Activated naive CD4-positive, alpha-beta T cell treated with anti-CD3 and anti-CD28 coated beads for 36 hours (primary cell): Measurements from ENCODE around the gene ADM2. TPM values are rescaled to one million over a fixed set of nuclear protein-coding genes. Genes with fewer than 3 reads are reported as not detected.

Source experiments
- CTCF ChIA-PET: fragments of 350-600 bp; sonication (Branson Sonifier 250); formaldehyde crosslinking; loops from one replicate; lab custom pipeline; 2021; ENCODE audit warnings: antibody characterized with exemption; lab: Charles Lee
- DNase-seq: peaks from one replicate; pipeline ENCODE4 v3.0.0-alpha.2; 2020
- H3K27ac Mint-ChIP-seq: one replicate; pipeline ENCODE4 v1.8.0; 2021; ENCODE audit warnings: mild to moderate bottlenecking, mixed read lengths
- H3K27me3 Mint-ChIP-seq: one replicate; pipeline ENCODE4 v1.8.0; 2021; ENCODE audit warnings: low read depth, mixed read lengths
- H3K36me3 Mint-ChIP-seq: one replicate; pipeline ENCODE4 v1.8.0; 2021; ENCODE audit warnings: low read depth, mixed read lengths
- H3K4me1 Mint-ChIP-seq: one replicate; pipeline ENCODE4 v1.8.0; 2021; ENCODE audit warnings: low read depth, mixed read lengths
- H3K4me3 Mint-ChIP-seq: one replicate; pipeline ENCODE4 v1.8.0; 2021; ENCODE audit warnings: mild to moderate bottlenecking, moderate library complexity, mixed read lengths
- H3K9me3 Mint-ChIP-seq: one replicate; pipeline ENCODE4 v1.8.0; 2021; ENCODE audit warnings: mixed read lengths
- intact Hi-C: fragments of 100-400 bp; cut with micrococcal nuclease; formaldehyde crosslinking; loops from one replicate; pipeline ENCODE4 v1.15.1; 2023
- total RNA-seq, 2 experiments: library from RNA; stranded (reverse); gene quantifications; one replicate each; pipeline ENCODE4 v1.2.3, GENCODE V29; 2021

The ADM2 gene
- total RNA-seq, 2 experiments from 2014 or later: 7.5 to 8.3 TPM

DNA sequence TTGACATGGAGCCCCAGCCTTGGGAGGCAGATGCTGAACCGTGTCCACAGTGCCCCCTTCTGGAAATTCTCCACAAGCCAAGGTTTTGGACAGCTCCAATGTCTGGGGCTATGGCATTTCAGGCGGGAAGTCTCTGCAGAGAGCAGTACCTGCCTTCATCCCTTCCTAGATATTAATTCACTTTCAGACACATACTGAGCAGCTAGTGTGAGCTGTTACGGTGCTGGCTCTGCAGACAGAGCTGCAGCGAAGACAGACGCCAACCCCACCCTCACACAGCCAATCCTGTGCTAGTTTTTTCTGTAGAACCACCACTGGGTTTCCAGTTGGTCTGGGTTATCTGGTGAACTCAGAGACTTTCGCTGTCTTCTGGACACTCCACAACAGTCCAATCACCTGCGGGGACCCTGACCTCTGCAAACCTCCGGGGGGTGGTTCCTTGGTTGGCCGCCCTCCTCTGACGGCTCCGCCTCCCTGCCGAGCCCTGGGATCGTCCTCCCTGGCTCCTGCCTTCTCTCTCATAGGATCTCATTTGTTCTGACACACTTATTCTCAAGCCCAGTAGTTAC lies 17.1 kb downstream of the ADM2 start:
- intact Hi-C loops: loop anchor here (1.0 to 5.0 kb wide), 5 partner anchors 24 to 246 kb away; partner anchors contain the start of genes HDAC10, MAPK11 and SBF1
- Mint-ChIP-seq H3K27me3 (no peaks in the 10 kb centered on the region), H3K9me3 (no peaks in the 10 kb centered on the region), H3K27ac (no peak overlapping the region), H3K4me3 (no peak overlapping the region), H3K4me1 (no peaks in the 10 kb centered on the region), H3K36me3 (no peaks in the 10 kb centered on the region)
- CTCF ChIA-PET: interaction anchor here (0.9 to 2.9 kb wide), 18 partner anchors 10 to 247 kb away, joined by 3 to 16 read pairs (median 4); partner anchors contain the start of genes HDAC10, LMF2, MIOX and NCAPH2
- peak; percentile 86 for DNase-seq

- DNase-seq: no peak
- no peak overlapping the region for H3K4me3 Mint-ChIP-seq
- CTCF ChIA-PET: interaction anchor here (0.6 to 1.5 kb wide), 3 partner anchors 44 to 145 kb away, joined by 3 to 4 read pairs (median 3); no protein-coding TSS in a partner anchor
- no peaks in the 10 kb centered on the region for H3K9me3 Mint-ChIP-seq
- H3K36me3 Mint-ChIP-seq: no peaks in the 10 kb centered on the region
- no peaks in the 10 kb centered on the region for H3K27me3 Mint-ChIP-seq
- no peak overlapping the region for H3K27ac Mint-ChIP-seq
- H3K4me1 Mint-ChIP-seq: no peaks in the 10 kb centered on the region
- intact Hi-C loops: no loop called here
Observed at GRCh38 chr22:50500452-50500851, 19.1 kb downstream of the ADM2 start.

- Mint-ChIP-seq H3K4me1 (peaks cover 4% of the 10 kb centered on the region), H3K36me3 (peaks cover under 1% of the 10 kb centered on the region), H3K9me3 (no peaks in the 10 kb centered on the region), H3K27ac (no peak overlapping the region), H3K4me3 (no peak overlapping the region), H3K27me3 (no peaks in the 10 kb centered on the region)
- no peak for DNase-seq
- intact Hi-C loops: no loop called here
- CTCF ChIA-PET: interaction anchor here (1.5 kb wide), 1 partner anchor 45 kb away, joined by 4 read pairs; no protein-coding TSS in a partner anchor
Observed at GRCh38 chr22:50502096-50502495, 20.8 kb downstream of the ADM2 start.

- intact Hi-C loops: no loop called here
- no peak for DNase-seq
- CTCF ChIA-PET: interaction anchor here (1.5 kb wide), 1 partner anchor 23 kb away, joined by 3 read pairs; no protein-coding TSS in a partner anchor
- Mint-ChIP-seq H3K4me1 (peaks cover 4% of the 10 kb centered on the region), H3K27ac (no peak overlapping the region), H3K27me3 (no peaks in the 10 kb centered on the region), H3K36me3 (peaks cover 4% of the 10 kb centered on the region), H3K4me3 (no peak overlapping the region), H3K9me3 (no peaks in the 10 kb centered on the region)
Observed at GRCh38 chr22:50502628-50503474, 21.5 kb downstream of the ADM2 start.

GRCh38 chr22:50503475-50504145 lies 22.3 kb downstream of the ADM2 start:
- CTCF ChIA-PET: interaction anchor here (1.5 kb wide), 1 partner anchor 22 kb away, joined by 3 read pairs; no protein-coding TSS in a partner anchor
- peaks cover 6% of the 10 kb centered on the region for H3K36me3 Mint-ChIP-seq
- H3K9me3 Mint-ChIP-seq: no peaks in the 10 kb centered on the region
- no peaks in the 10 kb centered on the region for H3K27me3 Mint-ChIP-seq
- DNase-seq: no peak
- no peak overlapping the region for H3K4me3 Mint-ChIP-seq
- no peak overlapping the region for H3K27ac Mint-ChIP-seq
- intact Hi-C loops: no loop called here
- peaks cover 4% of the 10 kb centered on the region for H3K4me1 Mint-ChIP-seq

GRCh38 chr22:50504369-50505211 lies 23.2 kb downstream of the ADM2 start:
- no peaks in the 10 kb centered on the region for H3K27me3 Mint-ChIP-seq
- peaks cover 13% of the 10 kb centered on the region for H3K4me1 Mint-ChIP-seq
- H3K27ac Mint-ChIP-seq: no peak overlapping the region
- peaks cover 6% of the 10 kb centered on the region for H3K36me3 Mint-ChIP-seq
- CTCF ChIA-PET: no interaction called here
- H3K4me3 Mint-ChIP-seq: no peak overlapping the region
- H3K9me3 Mint-ChIP-seq: no peaks in the 10 kb centered on the region
- no peak for DNase-seq
- intact Hi-C loops: no loop called here

DNA sequence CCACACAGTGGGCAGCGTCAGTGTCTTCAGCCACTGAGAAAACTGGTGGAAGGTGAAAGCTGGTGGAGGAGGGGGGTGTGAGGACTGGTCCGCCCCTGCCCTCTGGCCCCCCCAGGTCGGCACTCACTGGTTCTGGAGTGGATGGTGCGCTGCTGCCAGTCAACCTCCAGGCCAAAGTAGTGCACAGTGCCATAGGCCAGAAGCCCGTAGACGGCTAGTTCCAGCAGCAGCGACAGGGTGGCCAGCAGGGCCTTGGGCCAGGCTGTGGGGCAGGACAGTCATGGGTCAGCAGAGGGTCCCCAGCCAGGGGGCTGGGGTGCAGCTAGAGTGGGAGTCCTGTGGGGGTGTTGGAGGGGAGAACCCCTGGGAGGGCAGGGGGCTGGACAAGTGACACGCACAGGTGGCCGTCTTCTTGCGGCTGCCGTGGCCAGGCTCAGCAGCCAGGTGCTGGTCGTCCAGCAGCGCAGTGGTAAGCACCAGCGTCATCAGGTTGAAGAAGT lies 24.0 kb downstream of the ADM2 start:
- Mint-ChIP-seq H3K4me3 (no peak overlapping the region), H3K36me3 (peaks cover 6% of the 10 kb centered on the region), H3K27me3 (no peaks in the 10 kb centered on the region), H3K4me1 (peaks cover 18% of the 10 kb centered on the region), H3K27ac (no peak overlapping the region), H3K9me3 (no peaks in the 10 kb centered on the region)
- DNase-seq: no peak
- intact Hi-C loops: no loop called here
- CTCF ChIA-PET: no interaction called here

- H3K9me3 Mint-ChIP-seq: no peaks in the 10 kb centered on the region
- peak overlapping the region; percentile 96 for H3K4me3 Mint-ChIP-seq
- DNase-seq: no peak
- H3K36me3 Mint-ChIP-seq: peaks cover 6% of the 10 kb centered on the region
- H3K27ac Mint-ChIP-seq: no peak overlapping the region
- H3K4me1 Mint-ChIP-seq: peaks cover 18% of the 10 kb centered on the region
- H3K27me3 Mint-ChIP-seq: no peaks in the 10 kb centered on the region
- intact Hi-C loops: loop anchor here (2.0 kb wide), 1 partner anchor 31 kb away; the partner anchor contains the start of gene SBF1
- CTCF ChIA-PET: no interaction called here
Observed at GRCh38 chr22:50505776-50506610, 24.6 kb downstream of the ADM2 start.

DNA sequence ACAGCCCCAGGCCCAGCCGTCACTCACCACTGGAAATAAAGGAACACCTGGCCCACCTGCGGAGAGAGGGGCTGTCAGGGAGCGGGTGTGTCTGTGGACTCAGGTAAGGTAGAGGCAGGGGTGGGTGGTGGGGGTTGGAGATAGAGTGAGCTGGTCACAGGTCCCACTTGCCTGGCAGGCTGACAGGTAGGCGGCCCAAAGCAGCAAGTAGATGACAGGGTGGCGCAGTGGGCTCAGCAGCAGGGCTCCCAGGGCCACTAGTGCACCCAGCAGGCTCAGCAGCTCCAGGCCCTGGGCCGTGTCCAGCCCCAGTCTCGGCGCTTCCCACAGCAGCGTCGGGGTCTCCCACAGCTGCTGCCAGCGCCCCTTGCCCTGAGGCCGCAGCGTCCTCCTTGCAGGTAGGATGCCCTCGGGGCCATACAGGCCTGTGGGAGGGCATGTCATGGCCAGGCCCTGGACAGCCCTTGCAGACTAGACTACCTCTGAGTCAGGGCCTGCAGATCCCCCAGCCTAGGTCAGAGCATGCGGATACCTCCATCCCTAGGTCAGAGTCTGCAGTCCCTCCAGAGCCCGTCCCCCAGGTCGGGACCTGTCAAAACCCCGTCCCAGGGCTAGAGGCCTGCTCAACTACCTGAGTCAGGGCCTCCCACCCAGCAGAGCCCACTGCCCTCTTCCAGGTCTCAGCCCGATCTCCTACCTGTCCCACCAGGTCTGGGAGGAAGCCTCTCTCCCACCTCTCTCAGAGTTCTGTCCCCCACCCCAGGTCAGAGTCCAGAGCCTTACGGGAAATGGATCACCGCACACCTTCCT lies 25.5 kb downstream of the ADM2 start:
- no peaks in the 10 kb centered on the region for H3K9me3 Mint-ChIP-seq
- intact Hi-C loops: loop anchor here (1.0 to 2.0 kb wide), 2 partner anchors 32 to 38 kb away; partner anchors contain the start of gene SBF1
- CTCF ChIA-PET: interaction anchor here (2.8 kb wide), 1 partner anchor 18 kb away, joined by 22 read pairs; the partner anchor contains the start of gene SCO2
- peak overlapping the region; percentile 96 for H3K4me3 Mint-ChIP-seq
- peaks cover 20% of the 10 kb centered on the region for H3K4me1 Mint-ChIP-seq
- peak overlapping the region; percentile 89 for H3K27ac Mint-ChIP-seq
- peaks cover 6% of the 10 kb centered on the region for H3K36me3 Mint-ChIP-seq
- no peak for DNase-seq
- no peaks in the 10 kb centered on the region for H3K27me3 Mint-ChIP-seq

DNA sequence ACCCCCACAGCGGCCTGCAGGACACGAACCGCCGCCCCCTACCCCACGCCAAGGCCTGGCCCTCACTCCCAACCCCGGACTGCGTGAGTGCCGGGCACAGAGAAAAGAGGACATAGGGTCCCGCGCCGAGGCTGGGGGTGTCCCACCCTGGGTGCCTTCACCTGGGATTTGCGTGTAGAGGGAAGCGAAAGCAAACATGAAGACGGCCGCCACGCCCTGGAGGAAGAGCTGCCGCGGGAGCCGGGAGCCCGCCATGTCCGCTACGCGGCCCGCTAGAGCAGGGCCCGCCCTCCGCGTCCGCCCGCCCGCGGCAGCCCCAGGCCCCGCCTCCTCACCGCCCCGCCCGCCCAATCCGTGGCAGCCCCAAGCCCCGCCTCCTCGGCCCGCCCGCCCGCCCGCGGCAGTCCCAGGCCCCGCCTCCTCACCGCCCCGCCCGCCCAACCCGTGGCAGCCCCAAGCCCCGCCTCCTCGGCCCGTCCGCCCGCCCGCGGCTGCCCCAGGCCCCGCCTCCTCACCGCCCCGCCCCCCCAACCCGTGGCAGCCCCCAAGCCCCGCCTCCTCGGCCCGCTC lies 26.2 kb downstream of the ADM2 start, which contains the start of gene LMF2:
TSS of gene LMF2 (minus strand) at position 282 of the 570 bp plus-strand sequence. CDS start at position 255, 27 bp downstream.
- peak; percentile 95 for DNase-seq
- peaks cover 10% of the 10 kb centered on the region for H3K36me3 Mint-ChIP-seq
- H3K27me3 Mint-ChIP-seq: no peaks in the 10 kb centered on the region
- CTCF ChIA-PET: interaction anchor here (1.0 to 2.8 kb wide), 4 partner anchors 10 to 114 kb away, joined by 3 to 22 read pairs (median 8); partner anchors contain the start of gene SCO2
- peaks cover 26% of the 10 kb centered on the region for H3K4me1 Mint-ChIP-seq
- peak within 1 kb of the TSS; percentile 96 for H3K4me3 Mint-ChIP-seq
- H3K9me3 Mint-ChIP-seq: no peaks in the 10 kb centered on the region
- intact Hi-C loops: loop anchor here (1.0 to 2.0 kb wide), 2 partner anchors 33 to 38 kb away; partner anchors contain the start of gene SBF1
- peak within 1 kb of the TSS; percentile 96 for H3K27ac Mint-ChIP-seq
